ENCODE measurements around the gene CCDC188.

GRCh38 chr22:20127869-20128618, 22.8 kb downstream of the CCDC188 start:
- TF ChIP-seq EZH2 (IDR thresholded peaks at IDR 0.05; ENCODE audit: borderline replicate concordance, insufficient read depth, low read depth, low read length, poor library complexity, severe bottlenecking), result no peak
- TF ChIP-seq CTCF (IDR thresholded peaks at IDR 0.05), result no peak
